ENCODE results near the gene BTBD8. TPM values are rescaled to one million over a fixed set of nuclear protein-coding genes. Genes with fewer than 3 reads are reported as not detected.
A peak's percentile ranks its signal among the peaks of the same experiment; 100 is the strongest.

BTBD8 gene
- total RNA-seq, 2 experiments from 2014 or later = 2.6 to 2.7 TPM

DNA sequence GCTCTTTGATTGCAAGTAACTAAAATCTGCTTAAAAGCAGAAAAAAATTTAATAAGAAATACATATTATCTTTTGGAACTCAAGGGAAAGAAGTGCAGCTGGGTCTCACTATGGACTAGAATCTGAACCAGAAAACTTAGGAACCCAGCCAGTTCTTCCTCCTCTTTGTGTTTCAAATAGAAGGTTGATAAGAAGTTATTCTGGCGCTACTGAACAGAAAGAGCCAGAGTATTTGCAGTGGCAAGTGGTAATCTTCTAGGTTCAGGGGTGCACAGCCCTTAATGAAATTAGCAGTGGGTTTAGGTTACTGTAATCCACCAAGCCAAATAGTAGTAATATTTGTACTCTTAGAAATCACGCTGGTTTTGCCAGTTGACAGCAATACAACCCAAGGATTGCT, 28.5 kb downstream of the BTBD8 start:
- POLR2A ChIA-PET = no interaction called here
- no peak for ATAC-seq (ENCODE audit: low read depth)
- peaks cover 2% of the 10 kb centered on the region for H3K27me3 Mint-ChIP-seq
- no peaks in the 10 kb centered on the region for H3K4me1 Mint-ChIP-seq
- no peak for DNase-seq
- H3K36me3 Mint-ChIP-seq = peaks cover 2% of the 10 kb centered on the region
- no peak overlapping the region for H3K27ac Mint-ChIP-seq
- H3K4me3 Mint-ChIP-seq = no peak overlapping the region
- no peaks in the 10 kb centered on the region for H3K9me3 Mint-ChIP-seq

DNA sequence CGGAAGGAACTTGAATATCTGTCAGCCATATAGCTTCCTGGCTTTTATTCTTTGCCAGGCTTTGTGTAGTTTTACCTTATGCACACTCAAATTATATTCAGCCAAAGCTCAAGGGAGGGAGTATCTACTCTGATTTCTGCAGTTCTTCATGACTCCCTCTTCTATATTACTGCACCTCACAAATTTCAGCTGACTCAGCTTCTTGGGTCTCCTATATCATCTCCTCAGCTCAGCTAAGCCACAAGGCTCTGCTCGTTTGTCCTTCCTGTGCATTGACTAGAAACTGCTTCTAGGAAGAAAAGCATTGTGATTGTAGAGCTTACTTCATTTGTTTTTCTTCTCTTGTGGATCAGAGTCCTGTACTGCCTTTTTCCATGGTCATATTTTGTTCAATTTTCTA, 37.4 kb downstream of the BTBD8 start:
- POLR2A ChIA-PET = no interaction called here
- ATAC-seq (ENCODE audit: low read depth) = peak; percentile 50
- H3K27me3 Mint-ChIP-seq = no peaks in the 10 kb centered on the region
- no peak overlapping the region for H3K27ac Mint-ChIP-seq
- no peak for DNase-seq
- no peaks in the 10 kb centered on the region for H3K36me3 Mint-ChIP-seq
- H3K9me3 Mint-ChIP-seq = no peaks in the 10 kb centered on the region
- no peak overlapping the region for H3K4me3 Mint-ChIP-seq
- H3K4me1 Mint-ChIP-seq = peaks cover 3% of the 10 kb centered on the region

- no peak for ATAC-seq (ENCODE audit: low read depth)
These were observed 38.7 kb downstream of the BTBD8 start for GRCh38 chr1:92118826-92119225.

GRCh38 chr1:92123868-92124267, 43.7 kb downstream of the BTBD8 start:
- DNase-seq (no peak), ATAC-seq (ENCODE audit: low read depth) (peak; percentile 39)
- Mint-ChIP-seq H3K27ac (no peak overlapping the region), H3K36me3 (peaks cover 1% of the 10 kb centered on the region), H3K9me3 (peaks cover 2% of the 10 kb centered on the region), H3K4me1 (peaks cover 2% of the 10 kb centered on the region), H3K27me3 (no peaks in the 10 kb centered on the region), H3K4me3 (peak overlapping the region; percentile 30)
- POLR2A ChIA-PET = no interaction called here

More at GRCh38 chr1:92118826-92119225, 38.7 kb downstream of the BTBD8 start:
- Mint-ChIP-seq H3K27ac (no peak overlapping the region), H3K36me3 (no peaks in the 10 kb centered on the region), H3K27me3 (no peaks in the 10 kb centered on the region), H3K9me3 (no peaks in the 10 kb centered on the region), H3K4me3 (no peak overlapping the region), H3K4me1 (peaks cover 3% of the 10 kb centered on the region)
- POLR2A ChIA-PET = no interaction called here
- no peak for DNase-seq

DNA sequence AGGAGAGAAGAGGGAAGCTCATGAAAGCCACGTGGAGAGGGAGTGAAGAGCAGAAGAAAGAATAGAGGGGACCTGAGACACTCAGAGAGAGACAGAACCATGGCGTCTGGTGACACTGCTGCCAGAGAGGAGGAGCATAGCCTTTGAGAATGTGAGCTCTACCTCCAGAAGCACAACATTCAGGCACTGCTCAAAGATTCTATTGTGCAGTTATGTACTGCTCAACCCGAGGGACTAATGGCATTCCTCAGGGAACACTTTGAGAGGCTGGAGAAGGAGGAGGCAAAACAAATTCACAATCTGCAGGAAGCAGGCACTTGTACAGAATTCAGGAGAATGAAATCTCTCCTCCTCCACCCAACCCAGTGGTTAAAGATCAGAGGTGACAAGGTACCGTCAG, 45.1 kb downstream of the BTBD8 start:
- no peak for DNase-seq
- H3K9me3 Mint-ChIP-seq = peaks cover 2% of the 10 kb centered on the region
- peaks cover 1% of the 10 kb centered on the region for H3K36me3 Mint-ChIP-seq
- ATAC-seq (ENCODE audit: low read depth) = no peak
- H3K4me3 Mint-ChIP-seq = no peak overlapping the region
- no peak overlapping the region for H3K27ac Mint-ChIP-seq
- H3K27me3 Mint-ChIP-seq = no peaks in the 10 kb centered on the region
- POLR2A ChIA-PET = no interaction called here
- H3K4me1 Mint-ChIP-seq = peaks cover 2% of the 10 kb centered on the region

- DNase-seq (no peak), ATAC-seq (ENCODE audit: low read depth) (no peak)
- no peak overlapping the region for H3K27ac Mint-ChIP-seq
- peaks cover 2% of the 10 kb centered on the region for H3K4me1 Mint-ChIP-seq
- H3K4me3 Mint-ChIP-seq = no peak overlapping the region
- H3K9me3 Mint-ChIP-seq = peaks cover 2% of the 10 kb centered on the region
- H3K36me3 Mint-ChIP-seq = peaks cover 1% of the 10 kb centered on the region
- POLR2A ChIA-PET = no interaction called here
- H3K27me3 Mint-ChIP-seq = no peaks in the 10 kb centered on the region
These were observed 45.9 kb downstream of the BTBD8 start for GRCh38 chr1:92126088-92126487.

DNA sequence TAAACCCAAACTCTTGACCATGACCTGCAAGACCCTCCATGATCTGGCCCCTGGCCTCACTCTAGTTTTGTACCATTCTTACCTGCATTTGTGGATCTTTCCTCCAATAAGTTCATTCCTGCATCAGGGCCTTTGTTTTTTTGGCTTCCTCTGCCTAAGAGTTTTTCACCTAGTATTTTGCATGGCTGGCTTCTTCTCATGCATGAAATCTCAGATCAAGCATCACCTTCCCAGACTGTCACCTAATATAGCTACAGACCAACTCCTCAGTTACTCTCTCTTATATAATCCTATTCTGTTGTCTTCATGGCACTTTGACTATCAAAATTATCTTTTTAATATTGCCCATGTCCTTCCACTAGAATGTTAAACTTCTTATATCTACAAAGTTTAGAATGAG, 54.2 kb downstream of the BTBD8 start:
- POLR2A ChIA-PET = no interaction called here
- H3K27me3 Mint-ChIP-seq = no peaks in the 10 kb centered on the region

DNA sequence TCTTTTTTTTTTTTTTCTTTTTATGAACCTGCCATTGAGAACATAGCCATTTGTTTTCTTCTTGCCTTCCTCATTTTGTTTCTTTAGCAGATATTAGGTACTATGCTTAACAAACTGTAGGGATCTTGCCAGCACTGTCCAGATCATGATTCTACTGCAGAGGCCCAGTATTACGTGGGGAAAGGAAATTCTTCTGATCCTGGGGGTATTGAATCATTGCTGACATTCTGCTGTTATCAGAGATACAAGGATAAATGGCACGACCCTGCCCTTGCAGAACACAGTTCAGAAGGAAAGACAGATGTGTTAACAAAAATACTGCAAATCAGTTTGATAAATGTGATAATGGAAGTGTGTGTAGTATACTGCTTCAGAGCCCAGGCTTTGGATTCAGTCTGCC, 56.2 kb downstream of the BTBD8 start:
- Mint-ChIP-seq H3K27me3 (no peaks in the 10 kb centered on the region), H3K9me3 (no peaks in the 10 kb centered on the region), H3K27ac (no peak overlapping the region), H3K4me3 (no peak overlapping the region), H3K4me1 (no peaks in the 10 kb centered on the region), H3K36me3 (peaks cover 1% of the 10 kb centered on the region)
- POLR2A ChIA-PET = no interaction called here
- no peak for DNase-seq
- ATAC-seq (ENCODE audit: low read depth) = no peak

More for the DNA sequence above, 54.2 kb downstream of the BTBD8 start:
- Mint-ChIP-seq H3K36me3 (peaks cover 1% of the 10 kb centered on the region), H3K9me3 (no peaks in the 10 kb centered on the region), H3K4me3 (no peak overlapping the region), H3K4me1 (no peaks in the 10 kb centered on the region), H3K27ac (no peak overlapping the region)
- ATAC-seq (ENCODE audit: low read depth) (no peak), DNase-seq (no peak)

GRCh38 chr1:92154934-92155333, 74.8 kb downstream of the BTBD8 start:
- Mint-ChIP-seq H3K9me3 (peaks cover 5% of the 10 kb centered on the region), H3K4me3 (no peak overlapping the region), H3K27ac (no peak overlapping the region), H3K36me3 (peaks cover 3% of the 10 kb centered on the region), H3K27me3 (no peaks in the 10 kb centered on the region), H3K4me1 (no peaks in the 10 kb centered on the region)
- POLR2A ChIA-PET = no interaction called here
- DNase-seq = no peak
- no peak for ATAC-seq (ENCODE audit: low read depth)

- ATAC-seq (ENCODE audit: low read depth) (no peak), DNase-seq (no peak)
- H3K27me3 Mint-ChIP-seq = no peaks in the 10 kb centered on the region
- H3K4me1 Mint-ChIP-seq = no peaks in the 10 kb centered on the region
- H3K36me3 Mint-ChIP-seq = peaks cover 10% of the 10 kb centered on the region
- peaks cover 14% of the 10 kb centered on the region for H3K9me3 Mint-ChIP-seq
- POLR2A ChIA-PET = no interaction called here
- no peak overlapping the region for H3K4me3 Mint-ChIP-seq
- no peak overlapping the region for H3K27ac Mint-ChIP-seq
These were observed 79.4 kb downstream of the BTBD8 start for GRCh38 chr1:92159593-92159992.

DNA sequence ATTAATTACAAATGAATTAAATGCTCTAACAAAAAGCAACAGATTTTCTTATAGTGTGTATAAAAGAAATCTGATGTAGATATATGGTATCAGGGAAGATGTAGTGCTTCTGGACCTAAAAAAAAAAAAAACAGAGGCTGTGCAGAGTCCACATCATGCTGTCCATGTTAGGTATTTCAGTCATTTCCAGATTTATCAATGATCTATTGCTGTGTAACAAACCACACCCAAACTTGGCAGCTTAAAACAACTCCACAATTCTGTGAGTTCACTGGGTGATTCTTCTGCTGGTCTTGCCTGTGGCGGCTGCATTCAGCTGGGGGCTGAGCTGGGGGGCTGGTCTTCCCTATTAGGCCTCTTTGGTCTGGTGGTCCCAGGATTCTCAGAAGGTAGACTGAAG, 85.2 kb downstream of the BTBD8 start:
- Mint-ChIP-seq H3K4me1 (no peaks in the 10 kb centered on the region), H3K27ac (no peak overlapping the region)
- POLR2A ChIA-PET = no interaction called here

DNA sequence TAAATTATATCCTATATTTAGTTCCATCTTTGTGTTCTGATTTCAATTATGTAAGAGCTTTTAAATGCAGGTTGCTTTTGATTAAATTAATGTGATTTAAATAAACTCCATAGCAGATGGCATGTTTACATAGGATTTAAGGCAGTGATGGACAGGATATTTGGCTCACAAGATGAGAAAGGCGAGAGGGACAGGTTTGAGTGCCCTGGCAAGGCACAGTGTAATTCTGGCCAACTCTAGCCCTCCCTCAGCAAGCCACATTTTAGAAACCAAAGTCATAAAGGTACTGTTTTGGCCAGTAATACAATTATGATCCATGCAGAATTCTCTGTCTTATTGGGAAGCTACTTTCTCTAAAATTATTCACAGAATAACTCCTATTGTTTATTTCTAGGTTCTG, 87.0 kb downstream of the BTBD8 start:
- Mint-ChIP-seq H3K27ac (no peak overlapping the region), H3K36me3 (peaks cover under 1% of the 10 kb centered on the region), H3K9me3 (no peaks in the 10 kb centered on the region), H3K4me1 (no peaks in the 10 kb centered on the region), H3K27me3 (no peaks in the 10 kb centered on the region), H3K4me3 (no peak overlapping the region)
- DNase-seq = no peak
- no peak for ATAC-seq (ENCODE audit: low read depth)
- POLR2A ChIA-PET = no interaction called here

More for the DNA sequence above, 85.2 kb downstream of the BTBD8 start:
- Mint-ChIP-seq H3K9me3 (peaks cover 4% of the 10 kb centered on the region), H3K27me3 (no peaks in the 10 kb centered on the region), H3K4me3 (no peak overlapping the region), H3K36me3 (peaks cover 4% of the 10 kb centered on the region)
- DNase-seq (no peak), ATAC-seq (ENCODE audit: low read depth) (no peak)

DNA sequence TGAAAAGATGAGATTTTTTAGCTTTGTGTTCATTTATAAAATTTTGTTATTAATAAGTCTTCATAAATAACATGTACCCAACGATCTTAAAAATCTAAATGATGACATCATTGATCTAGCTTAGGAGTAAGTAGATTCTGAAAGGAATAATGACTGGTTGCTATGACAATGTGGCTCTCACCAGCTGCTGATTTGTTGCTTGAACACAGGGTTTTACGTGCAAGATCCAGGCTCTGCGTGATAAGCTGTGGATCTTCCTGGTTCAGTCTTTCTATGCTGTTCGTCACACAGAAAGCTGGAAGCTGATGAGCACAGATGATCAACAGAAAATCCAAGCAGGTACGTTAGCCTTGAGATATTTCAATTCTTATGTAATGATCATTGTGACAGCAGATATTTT, 88.5 kb downstream of the BTBD8 start:
- H3K27ac Mint-ChIP-seq = no peak overlapping the region
- ATAC-seq (ENCODE audit: low read depth) (no peak), DNase-seq (no peak)
- H3K4me3 Mint-ChIP-seq = no peak overlapping the region
- H3K4me1 Mint-ChIP-seq = no peaks in the 10 kb centered on the region
- no peaks in the 10 kb centered on the region for H3K27me3 Mint-ChIP-seq
- H3K36me3 Mint-ChIP-seq = no peaks in the 10 kb centered on the region
- no peaks in the 10 kb centered on the region for H3K9me3 Mint-ChIP-seq
- POLR2A ChIA-PET = no interaction called here

DNA sequence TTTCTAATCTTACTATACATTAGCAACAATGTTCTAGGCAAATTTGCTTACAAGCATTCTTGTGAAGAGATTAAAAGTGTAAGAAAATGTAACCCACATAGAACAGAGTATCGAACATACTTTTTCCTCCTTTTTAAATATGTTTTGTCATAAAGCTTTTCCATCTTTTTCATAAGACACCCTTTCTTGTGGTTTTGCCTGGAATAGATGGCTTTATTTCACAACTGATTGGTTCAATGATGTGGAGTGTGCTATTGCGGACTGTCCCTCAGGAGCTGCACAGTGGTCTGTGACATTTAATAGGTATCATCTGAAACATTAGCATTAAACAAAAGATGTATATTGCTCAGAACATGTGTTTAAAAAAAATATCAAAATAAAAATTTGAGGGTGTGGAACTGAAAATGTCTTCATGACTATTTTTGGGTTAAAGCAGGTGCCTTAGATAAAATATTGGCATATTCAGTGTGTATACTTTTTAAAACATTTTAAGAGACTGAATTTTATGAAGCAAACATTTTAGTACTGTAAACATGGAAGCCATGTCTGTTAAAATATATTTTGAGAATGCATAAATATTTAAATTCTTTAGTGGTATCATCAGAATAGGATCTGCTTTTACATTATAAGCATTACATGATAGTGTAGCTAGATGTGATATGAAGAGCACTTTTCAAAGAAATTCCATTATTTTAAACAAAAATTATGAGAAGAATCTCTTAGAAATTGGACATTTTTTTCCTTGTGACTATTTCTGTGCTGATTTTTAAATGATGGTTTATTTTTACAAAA, 89.3 kb downstream of the BTBD8 start:
- H3K36me3 Mint-ChIP-seq = no peaks in the 10 kb centered on the region
- no peak overlapping the region for H3K27ac Mint-ChIP-seq
- no peaks in the 10 kb centered on the region for H3K9me3 Mint-ChIP-seq
- DNase-seq (no peak), ATAC-seq (ENCODE audit: low read depth) (no peak)
- H3K27me3 Mint-ChIP-seq = no peaks in the 10 kb centered on the region
- H3K4me3 Mint-ChIP-seq = no peak overlapping the region
- H3K4me1 Mint-ChIP-seq = no peaks in the 10 kb centered on the region
- POLR2A ChIA-PET = no interaction called here
